M059J (cell line): ENCODE measurements around the gene TRRAP. TPM values are rescaled to one million over a fixed set of nuclear protein-coding genes. Genes with fewer than 3 reads are reported as not detected.
A peak's percentile ranks its signal among the peaks of the same experiment; 100 is the strongest.

ENCODE experiments used
- DNase-seq: peaks from one replicate; pipeline ENCODE4 v3.0.0-alpha.2; 2012; ENCODE audit warnings: low read depth
- total RNA-seq: library from RNA; depleted of rRNA; stranded (reverse); fragments of >200 nt; shearing (Covaris generic); gene quantifications from 2 replicates; pipeline ENCODE4 v1.2.3, GENCODE V29; 2014

The TRRAP gene
- total RNA-seq, 1 experiment from 2014 or later, result 25.4 TPM

DNA sequence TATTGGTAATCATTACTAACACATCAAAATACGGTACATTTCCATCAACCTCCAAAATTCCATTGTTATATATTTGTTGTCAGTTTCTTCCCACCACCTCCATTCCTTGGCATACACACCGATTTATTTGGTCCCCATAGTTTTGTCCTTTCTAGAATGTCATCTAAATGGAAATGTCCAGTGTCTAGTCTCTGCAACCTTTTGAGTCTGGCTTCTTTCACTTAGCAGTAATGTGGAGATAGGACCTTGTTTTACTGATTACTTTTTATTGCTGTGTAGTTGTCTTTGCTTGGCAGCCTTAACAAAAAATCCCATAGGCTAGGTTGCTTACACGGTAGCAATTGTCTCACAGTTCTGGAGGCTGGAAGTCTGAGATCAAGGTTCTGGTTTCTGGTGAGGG is 22.5 kb downstream of the TRRAP start:
- no peak for DNase-seq

GRCh38 chr7:98902523-98902922 is 24.2 kb downstream of the TRRAP start:
- no peak for DNase-seq

DNA sequence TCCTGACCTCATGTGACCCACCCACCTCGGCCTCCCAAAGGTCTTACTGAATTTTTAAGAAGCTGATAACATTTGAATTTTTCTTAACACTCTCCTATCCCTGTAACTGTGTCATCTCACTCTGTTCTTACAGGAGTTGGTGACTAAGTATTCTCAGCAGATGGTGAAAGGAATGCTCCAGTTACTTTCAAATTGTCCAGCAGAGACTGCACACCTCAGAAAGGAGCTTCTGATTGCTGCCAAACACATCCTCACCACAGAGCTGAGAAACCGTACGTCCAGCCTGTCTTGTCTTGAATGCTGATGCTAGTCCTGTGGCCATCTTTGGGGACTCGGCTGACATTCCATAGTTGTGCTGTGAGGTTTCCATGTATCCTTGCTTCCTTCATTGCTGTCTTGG is 24.9 kb downstream of the TRRAP start:
- no peak for DNase-seq

DNA sequence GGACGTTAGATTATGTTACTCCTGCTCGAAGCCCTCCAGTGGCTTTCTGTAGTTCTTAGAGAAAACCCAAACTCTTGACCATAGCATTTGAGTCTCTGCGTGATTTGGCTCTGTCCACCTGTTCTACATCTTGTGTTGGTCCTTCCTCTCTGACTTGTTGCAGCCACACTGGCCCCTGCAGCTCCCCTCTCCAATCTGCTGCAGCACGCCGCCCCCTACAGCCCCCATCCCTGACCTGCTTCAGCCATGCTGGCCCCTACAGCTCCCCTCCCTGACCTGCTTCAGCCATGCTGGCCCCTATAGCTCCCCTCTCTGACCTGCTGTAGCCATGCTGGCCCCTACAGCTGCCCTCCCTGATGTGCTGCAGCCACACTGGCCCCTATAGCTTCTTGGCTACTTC is 29.2 kb downstream of the TRRAP start:
- no peak for DNase-seq

DNA sequence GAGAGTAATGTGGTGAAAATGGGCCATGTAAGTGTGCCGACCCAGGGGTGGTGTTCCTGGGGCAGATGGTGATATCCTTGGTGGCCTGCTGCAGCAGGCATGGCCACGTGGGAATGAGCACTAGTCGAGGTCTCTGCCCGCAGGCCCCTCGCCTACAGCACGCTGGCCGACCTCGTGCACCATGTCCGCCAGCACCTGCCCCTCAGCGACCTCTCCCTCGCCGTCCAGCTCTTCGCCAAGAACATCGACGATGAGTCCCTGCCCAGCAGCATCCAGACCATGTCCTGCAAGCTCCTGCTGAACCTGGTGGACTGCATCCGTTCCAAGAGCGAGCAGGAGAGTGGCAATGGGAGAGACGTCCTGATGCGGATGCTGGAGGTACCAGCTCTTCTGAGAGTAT is 30.3 kb downstream of the TRRAP start:
- DNase-seq, result no peak

GRCh38 chr7:98909487-98909886 is 31.2 kb downstream of the TRRAP start:
- no peak for DNase-seq

DNA sequence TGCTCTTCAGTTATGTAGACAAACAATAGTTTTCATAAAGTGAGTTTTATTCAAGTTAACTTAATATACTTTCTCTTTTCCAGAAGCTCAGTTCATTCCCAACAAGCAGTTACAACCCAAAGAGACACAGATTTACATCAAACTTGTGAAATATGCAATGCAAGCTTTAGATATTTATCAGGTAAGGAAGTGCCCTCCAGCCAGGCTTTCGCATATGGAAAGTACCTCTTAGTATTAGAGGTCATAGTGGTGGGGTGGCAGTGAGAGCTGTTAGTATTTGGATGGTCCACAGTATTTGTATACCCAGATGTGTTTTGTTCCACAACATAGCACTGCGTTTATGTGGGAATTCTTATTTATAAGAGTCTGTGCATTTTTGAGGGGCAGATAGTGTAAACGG is 32.1 kb downstream of the TRRAP start:
- no peak for DNase-seq

DNA sequence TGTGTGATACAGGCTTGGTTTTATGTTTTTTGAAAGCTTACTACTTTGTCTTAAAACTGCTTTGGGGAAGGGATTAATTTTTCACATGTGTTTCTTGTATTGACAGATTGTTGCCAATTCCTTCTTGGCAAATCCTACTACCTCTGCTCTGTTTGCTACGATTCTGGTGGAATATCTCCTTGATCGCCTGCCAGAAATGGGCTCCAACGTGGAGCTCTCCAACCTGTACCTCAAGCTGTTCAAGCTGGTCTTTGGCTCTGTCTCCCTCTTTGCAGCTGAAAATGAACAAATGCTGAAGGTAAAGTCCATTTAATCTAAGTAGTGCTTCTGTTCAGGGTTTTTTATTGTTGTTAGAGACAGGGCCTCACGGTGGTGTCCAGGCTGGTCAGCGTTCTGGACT is 33.6 kb downstream of the TRRAP start:
- DNase-seq, result no peak

DNA sequence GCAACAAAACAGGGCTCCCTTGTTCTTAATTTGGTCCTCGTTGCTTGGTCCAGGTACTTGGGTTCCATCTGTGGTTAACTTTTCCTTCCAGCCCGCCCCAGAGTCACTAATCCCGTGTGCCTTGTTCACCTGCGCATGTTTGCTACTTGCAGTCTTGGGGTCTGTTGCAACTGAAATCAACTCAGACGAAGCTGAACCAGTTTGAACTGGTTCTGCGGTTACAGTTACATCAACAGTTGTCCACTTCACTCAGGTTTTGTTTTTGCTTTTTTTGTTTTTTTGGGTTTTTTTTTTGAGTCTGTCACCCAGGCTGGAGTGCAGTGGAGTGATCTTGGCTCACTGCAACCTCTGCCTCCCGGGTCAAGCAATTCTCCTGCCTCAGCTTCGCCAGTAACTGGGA is 34.7 kb downstream of the TRRAP start:
- DNase-seq, result no peak

DNA sequence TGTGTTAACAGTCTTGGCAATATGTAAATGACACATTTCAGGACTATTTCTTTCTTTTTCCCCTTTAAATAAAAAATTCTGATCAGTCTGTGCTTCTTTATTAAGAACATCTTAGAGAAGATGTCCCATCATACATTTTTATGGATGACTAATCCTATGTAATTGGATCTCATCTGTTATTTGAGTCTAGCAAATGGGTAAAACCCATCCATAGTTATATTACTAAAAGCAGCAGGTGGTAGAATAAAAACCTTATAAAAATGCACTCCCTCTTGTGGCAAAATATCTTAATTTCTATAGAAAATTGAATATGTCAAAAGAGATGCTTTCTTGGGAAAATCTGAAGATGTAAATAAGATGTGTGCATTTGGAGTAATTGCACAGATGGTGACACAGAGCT is 35.3 kb downstream of the TRRAP start:
- peak; percentile 9 for DNase-seq

DNA sequence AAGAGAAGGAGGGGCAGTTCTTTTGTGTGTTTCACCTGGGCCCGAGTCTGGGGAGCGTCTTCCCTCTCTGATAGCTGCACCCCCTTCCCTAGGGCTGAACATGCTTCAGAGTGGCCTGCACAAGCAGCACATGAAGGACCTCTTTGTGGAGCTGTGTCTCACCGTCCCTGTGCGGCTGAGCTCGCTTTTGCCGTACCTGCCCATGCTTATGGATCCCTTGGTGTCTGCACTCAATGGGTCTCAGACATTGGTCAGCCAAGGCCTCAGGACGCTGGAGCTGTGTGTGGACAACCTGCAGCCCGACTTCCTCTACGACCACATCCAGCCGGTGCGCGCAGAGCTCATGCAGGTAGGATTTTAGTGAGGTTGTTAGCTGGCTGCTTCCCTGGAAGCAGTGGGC is 39.0 kb downstream of the TRRAP start:
- no peak for DNase-seq

GRCh38 chr7:98921608-98922372 is 43.5 kb downstream of the TRRAP start:
- DNase-seq, result no peak

DNA sequence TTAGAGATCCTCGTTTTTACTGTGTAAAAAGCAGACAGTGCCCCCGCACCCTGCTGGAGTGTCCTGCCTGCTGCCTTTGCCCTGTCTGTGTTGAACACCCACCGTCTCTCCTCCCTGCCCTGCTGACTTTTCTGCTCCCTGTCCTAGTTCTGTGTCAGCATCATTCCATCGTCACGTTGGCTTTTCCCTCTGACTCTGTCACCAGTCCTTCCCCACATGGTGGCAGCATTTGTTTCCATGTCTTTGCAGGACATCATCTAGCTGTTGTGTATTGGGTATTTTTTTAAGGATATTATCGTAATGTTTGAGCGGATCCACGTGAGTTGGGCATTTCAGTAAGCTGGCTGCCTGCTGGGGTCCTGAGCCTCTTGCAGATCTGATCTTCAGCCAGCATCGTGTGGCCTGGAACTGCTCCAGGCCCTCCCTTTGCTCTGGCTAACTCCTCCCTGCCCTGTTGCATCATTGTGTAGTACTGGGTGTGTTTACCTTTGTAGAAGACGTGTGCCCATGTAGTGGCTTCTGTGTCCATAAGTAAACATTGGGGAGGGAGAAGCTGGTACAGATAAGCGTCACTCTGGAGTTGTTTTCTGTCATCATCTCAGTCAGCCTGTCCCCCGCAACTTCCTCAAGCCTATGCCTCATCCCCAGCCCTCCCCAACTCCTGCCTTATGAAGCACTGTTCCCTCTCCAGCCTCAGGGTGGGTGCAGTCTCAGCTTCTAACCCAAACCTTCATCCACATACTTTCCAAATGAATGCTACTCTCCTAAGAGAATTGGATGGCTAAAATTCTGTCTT is 44.3 kb downstream of the TRRAP start:
- DNase-seq, result no peak

GRCh38 chr7:98923512-98923911 is 45.2 kb downstream of the TRRAP start:
- no peak for DNase-seq

GRCh38 chr7:98927125-98927524 is 48.8 kb downstream of the TRRAP start:
- DNase-seq, result no peak

DNA sequence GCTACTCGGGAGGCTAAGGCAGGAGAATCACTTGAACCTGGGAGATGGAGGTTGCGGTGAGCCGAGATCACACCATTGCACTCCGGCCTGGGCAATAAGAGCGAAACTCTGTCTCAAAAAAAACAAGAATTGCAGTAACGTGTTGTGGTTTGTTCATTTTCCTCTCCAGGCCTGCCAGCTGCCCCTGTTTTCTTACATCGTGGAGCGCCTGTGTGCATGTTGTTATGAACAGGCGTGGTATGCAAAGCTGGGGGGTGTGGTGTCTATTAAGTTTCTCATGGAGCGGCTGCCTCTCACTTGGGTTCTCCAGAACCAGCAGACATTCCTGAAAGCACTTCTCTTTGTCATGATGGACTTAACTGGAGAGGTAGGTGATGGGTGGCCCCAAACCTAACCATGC is 52.1 kb downstream of the TRRAP start:
- no peak for DNase-seq

- peak; percentile 3 for DNase-seq
Measured at GRCh38 chr7:98930921-98931320, 52.6 kb downstream of the TRRAP start.

GRCh38 chr7:98933321-98933720 is 55.0 kb downstream of the TRRAP start:
- no peak for DNase-seq

GRCh38 chr7:98934267-98934666 is 55.9 kb downstream of the TRRAP start:
- no peak for DNase-seq

DNA sequence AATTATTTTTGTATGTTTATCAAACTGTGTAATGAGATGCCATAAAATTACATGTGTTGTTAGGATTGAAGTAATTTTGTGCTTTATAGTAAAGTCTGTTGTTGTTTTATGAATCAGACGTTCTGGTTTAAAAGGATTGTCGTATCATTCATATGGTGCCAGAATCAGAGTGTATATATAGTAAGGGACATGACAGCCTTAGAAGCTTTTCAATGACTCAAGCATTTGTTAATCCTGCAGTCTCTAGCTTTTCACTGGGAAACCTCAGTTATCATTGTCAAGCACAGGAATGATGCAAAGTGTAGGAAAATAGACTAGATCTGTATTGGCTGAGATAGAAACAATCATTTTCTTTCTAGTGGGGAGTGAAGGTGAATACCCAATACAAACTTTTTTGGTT is 57.5 kb downstream of the TRRAP start:
- no peak for DNase-seq

GRCh38 chr7:98943336-98943735 is 65.0 kb downstream of the TRRAP start:
- no peak for DNase-seq

DNA sequence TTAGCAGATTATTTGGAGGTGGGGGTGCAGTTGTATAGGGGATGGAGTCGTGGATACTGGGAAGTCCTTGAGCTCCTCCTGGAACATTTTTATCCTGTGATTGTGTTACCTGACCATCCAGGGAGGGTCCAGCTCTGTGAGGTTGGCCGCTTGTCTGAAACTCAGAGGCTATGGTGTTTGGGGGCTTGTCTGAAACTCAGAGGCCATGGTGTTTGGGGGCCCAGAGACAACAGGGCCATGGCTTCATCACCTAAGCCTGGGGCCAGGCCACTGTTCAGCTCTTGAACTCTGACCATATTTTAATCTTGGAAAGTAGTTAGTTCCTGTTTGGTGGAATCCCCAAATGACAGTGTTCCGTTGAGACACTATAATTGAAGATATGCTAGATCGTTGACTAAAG is 66.1 kb downstream of the TRRAP start:
- DNase-seq, result no peak

DNA sequence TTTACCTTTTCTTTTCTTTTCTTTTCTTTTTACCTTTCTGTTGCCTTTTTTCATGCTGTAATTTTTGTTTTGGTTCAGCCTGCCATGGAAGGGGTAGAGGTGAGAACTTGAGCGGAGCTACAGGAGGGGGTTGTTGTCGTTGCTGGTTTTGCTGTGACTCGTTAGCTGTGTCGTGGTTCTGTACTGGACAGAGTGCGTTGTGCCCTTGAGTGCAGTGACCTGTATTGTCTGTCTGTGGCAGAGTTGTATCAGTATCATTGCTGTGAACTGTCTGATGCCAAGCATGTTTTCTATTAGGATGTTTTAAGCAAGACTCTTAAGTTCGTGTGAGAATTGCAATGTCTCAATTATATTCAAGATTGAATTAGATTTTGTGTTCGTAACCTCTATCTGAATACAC is 67.5 kb downstream of the TRRAP start:
- no peak for DNase-seq
